ENCODE measurements around the gene GABRD.

GABRD gene

DNA sequence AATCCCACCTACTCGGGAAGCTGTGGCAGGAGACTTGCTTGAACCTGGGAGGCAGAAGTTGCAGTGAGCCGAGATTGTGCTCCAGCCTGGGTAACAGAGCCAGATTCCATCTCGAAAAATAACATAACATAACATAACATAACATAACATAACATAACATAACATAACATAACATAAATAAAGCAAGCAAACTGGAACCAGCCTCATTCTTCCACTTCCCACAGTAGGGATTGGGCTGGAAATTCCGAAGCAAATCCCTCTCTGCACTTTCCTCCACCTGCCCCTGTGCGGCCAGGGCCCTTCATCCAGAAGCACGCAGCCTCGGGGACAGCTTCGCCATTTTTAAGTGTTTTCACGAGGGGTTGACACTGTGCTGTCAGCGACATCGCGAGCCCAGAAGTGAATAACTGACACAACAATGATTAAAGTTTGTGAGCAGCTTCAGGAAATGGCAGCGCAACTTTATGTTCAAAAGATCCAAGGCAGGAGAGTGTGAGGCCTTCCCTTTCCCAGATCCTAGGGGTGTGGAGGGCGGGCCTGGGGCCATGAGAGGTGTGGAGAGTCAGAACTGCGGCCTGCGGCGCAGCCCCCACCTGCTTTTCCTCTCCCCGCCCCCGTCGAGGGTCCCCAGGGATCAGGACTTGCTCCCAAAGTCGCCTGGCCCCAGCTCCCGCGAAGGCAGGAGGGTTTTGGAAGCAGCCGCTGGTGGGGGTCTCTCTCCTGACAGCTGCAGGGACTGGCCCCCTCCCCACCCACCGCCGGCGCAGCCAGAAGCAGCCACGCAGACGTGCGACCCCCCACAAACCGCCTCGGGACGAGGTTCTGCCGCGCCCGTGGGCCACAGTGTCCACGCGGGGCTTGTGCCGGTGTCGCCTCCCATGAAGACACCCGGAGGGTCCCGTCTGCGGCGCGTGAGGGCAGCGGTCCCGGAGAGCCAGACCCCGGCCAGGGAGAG lies 651 bp upstream of the GABRD start:
- no peak for DNase-seq (ENCODE audit: low read depth)

DNA sequence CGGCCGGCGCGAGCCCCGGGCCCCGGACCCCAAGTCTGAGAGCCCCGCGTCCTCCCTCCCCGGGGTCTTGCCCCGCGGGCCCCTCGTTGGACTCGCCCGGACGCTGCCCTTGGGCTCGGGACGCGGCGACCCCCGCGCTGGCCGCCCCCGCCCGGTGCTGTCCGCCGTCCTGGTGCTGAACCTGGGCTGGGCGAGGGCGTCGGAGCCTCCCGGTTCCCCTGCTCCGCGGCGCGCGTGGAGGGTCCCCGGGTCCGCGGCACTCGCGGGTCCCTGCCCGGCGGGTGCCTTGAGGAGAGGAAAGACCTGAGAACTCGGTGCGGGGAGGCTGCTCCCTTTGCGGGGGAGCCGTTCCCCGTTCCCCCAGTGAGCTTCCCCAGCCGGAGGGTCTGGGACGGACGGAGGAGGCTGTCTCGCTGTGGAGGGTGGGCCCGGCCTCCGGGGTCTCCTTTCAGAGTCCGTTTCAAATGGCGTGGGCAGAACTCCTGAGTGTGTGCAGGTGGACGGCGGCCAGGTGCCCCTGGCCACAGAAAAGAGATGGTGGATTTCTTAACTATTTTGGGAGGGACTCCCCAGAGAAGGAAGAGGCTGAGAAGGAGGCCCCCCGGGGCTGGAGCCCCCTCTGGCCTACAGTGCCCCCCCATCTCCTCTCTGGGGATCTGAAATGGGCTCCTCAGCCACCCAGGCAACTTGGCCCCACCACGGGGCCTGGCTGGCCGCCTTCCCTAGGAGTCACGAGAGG lies 595 bp downstream of the GABRD start:
- DNase-seq (ENCODE audit: low read depth) = no peak

DNA sequence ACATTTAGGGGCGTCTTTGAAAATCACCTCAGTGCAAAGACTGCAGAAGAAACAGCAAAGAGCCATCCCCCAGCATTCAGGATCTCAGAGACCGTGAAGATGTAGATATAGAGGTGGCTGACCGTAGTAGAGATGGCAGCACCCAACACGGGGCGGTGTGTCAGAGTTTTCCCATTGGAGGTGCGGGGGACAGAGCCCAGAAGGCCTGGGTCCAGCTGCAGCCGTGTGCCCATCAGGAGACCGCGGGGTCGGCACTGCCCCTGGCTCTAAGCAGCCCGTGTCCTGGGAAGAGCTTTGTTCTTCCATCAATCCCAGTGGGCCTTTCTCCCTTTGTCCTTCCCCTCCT lies 1.1 kb downstream of the GABRD start:
- DNase-seq (ENCODE audit: low read depth) = no peak

DNA sequence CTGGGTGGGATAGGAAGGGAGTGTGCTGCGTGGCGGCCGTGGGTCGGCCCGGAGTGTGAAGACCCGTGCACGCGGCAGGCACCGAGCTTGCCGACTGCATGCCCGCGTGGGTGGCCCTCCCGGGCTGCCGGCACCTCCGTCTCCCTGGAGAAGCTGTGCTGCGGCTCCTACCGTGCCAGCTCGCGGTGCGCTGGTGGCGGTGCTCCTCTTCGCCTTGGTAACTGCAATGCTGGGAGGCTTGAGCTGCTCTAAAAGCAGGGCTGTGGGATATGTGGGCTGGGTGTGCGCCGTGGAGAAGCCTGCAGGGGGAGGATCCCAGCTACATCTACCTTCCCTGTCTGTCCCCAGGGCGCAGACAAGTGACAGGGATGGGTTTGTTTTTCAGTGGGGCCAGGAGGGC lies 2.4 kb downstream of the GABRD start:
- no peak for DNase-seq (ENCODE audit: low read depth)

DNA sequence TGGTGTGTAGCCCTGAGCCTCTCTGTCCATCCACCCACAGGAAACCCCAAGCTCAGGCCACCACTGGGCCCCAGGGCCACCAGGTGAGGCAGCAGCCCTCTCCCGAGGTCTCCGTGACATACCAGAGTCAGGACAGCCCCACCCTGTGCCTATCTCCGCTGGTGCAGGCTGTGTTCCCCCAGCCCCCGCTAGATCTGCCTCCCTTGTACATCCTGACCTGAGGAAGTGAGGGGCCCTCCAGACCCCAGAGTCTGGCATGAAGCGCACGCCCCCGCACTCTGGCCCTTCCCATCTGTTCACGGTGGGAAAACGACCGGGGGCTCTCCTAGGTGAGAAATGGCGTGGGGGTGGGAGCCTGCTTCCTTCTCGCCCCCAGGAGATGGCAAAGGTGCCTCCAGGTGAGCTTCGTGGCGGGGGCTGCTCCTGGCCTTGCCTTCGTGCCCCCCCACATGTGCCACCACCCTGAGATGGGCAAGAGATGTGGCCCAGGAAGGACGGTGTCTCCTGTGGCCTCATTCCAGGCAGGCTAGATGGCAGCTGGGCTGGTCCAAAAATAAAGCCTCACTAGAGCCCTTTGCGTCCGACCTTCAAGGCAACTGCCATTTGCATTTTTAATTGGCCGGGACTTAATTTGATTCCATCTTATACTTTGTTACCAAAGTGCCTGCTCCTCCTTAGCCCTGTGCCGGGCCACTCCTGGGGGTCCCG lies 3.1 kb downstream of the GABRD start:
- no peak for DNase-seq (ENCODE audit: low read depth)

DNA sequence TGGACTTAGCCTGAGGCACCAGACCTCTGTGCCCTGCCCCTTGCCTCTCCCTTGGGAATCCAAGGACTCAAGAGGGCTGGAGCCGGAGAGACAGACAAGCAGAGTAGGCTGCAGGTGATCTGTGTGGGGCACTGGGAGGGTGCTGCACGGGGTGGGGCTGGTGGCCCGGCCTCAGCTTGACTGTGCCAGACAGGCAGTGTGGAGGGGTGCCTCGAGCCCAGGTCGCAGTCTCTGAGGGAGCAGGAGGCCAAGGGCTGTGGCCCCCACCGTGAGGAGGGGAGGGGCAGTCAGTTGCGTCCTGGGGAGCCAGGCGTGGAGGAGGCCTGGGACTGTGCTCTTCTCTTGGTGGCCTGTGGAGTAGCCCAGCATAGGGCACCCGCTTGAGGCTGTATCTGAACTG lies 4.0 kb downstream of the GABRD start:
- no peak for DNase-seq (ENCODE audit: low read depth)

DNA sequence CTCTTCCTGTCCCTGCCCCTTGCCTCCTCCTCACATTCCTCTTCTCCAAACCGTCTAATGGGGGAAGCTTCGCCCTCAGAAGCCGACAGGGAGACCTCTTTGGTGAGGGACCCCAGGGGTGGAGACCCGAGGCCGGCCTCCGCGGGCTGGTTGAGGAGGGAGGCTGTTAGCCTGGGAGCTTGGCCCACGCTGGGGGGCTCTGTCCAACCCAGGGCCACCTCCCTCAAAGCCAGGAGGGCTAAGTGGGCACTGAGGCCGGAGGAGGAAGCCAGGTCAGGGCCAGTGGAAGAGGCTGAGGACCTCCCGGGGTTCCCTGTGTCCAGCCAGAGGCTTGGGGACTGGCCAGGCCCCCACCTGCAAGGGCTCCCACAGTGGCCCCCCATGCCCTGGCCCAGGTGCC lies 5.3 kb downstream of the GABRD start:
- DNase-seq (ENCODE audit: low read depth) = no peak

DNA sequence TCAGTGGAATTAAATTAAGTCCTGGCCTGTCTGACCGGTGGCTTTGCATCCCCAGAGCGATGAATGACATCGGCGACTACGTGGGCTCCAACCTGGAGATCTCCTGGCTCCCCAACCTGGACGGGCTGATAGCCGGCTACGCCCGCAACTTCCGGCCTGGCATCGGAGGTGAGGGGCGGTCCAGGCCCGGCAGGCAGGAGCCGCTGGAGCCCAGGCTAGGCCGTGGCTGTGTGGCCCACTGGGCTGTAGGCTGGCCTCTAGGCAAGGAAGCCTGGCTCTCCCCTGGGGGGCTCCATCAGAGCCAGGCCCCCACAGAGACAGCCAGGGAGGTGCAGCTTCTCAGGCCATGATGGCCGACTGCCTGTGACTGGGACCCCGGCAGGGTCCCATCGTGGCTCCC lies 5.7 kb downstream of the GABRD start:
- no peak for DNase-seq (ENCODE audit: low read depth)

DNA sequence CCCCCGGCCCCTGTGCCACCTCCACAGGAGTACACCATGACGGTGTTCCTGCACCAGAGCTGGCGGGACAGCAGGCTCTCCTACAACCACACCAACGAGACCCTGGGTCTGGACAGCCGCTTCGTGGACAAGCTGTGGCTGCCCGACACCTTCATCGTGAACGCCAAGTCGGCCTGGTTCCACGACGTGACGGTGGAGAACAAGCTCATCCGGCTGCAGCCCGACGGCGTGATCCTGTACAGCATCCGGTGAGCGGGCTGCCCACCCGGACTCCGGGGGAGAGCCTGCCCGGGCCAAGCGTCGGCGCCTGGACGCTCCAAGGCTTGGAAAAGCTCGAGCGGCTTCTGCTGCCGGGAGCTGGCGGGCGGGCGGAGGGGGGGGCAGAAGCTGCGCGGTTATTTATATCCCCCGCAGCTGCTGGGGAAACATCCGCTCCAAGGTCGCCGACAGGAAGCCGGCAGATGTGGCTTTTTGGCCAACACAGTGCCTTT lies 6.4 kb downstream of the GABRD start:
- no peak for DNase-seq (ENCODE audit: low read depth)

DNA sequence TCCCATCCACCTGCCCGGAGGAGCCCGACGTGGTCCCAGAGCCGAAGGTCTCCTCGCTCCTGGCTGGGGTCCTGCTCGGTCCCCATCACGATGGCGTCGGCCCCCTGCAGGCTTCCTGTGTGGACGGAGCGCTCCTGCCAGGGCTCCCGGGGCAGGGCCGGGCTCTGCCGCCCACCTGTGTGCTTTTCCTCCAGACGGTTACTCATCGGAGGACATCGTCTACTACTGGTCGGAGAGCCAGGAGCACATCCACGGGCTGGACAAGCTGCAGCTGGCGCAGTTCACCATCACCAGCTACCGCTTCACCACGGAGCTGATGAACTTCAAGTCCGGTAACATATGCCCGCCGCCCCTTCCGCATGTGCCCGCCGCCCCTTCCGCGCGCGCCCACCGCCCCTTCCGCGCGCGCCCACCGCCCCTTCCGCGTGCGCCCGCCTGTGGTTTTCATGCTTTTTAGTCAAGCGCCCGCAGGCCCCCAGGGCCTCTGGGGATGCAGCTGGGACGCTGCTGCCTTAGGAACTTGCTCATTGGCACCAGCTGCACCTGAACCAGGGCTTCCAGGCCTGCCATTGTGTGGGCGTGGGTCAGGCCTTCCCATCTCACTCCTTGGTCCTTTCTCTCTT lies 8.9 kb downstream of the GABRD start:
- DNase-seq (ENCODE audit: low read depth) = no peak

DNA sequence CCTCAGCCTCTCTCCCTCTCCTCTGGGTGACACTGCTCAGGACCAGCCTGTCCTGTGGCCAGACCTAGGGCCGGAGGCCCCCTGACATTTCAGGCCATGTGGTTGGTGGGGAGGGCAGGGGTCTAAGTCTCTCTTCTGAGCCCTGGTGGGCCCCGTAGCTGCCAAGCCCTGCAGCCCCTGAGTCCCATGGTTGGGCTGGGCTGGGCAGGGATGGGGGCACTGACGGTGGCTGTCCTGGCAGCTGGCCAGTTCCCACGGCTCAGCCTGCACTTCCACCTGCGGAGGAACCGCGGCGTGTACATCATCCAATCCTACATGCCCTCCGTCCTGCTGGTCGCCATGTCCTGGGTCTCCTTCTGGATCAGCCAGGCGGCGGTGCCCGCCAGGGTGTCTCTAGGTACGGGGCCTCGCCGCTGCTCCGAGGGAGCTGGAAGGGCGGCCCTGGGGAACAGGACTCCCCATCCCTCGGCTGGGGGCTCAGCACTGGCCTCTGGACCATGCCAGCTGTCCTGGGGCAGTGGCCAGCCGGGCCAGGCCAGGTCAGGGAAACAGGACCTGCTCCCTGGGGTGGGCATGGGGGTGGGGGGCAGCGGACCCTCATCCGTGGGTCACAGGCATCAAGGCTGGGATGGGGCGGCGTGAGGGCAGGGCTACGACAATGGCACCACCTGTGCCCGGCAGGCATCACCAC lies 9.9 kb downstream of the GABRD start:
- no peak for DNase-seq (ENCODE audit: low read depth)

DNA sequence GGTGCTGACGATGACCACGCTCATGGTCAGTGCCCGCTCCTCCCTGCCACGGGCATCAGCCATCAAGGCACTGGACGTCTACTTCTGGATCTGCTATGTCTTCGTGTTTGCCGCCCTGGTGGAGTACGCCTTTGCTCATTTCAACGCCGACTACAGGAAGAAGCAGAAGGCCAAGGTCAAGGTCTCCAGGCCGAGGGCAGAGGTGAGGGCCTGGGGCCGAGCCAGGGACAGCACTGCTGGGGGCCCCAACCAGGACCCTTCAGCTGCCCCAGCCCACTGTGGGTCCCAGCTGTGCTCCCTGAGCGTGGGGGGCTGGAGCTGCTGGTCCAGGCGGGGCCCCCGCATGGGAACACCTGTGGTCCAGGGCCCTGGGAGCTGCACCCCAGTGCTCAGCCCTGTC lies 10.4 kb downstream of the GABRD start:
- DNase-seq (ENCODE audit: low read depth) = no peak

DNA sequence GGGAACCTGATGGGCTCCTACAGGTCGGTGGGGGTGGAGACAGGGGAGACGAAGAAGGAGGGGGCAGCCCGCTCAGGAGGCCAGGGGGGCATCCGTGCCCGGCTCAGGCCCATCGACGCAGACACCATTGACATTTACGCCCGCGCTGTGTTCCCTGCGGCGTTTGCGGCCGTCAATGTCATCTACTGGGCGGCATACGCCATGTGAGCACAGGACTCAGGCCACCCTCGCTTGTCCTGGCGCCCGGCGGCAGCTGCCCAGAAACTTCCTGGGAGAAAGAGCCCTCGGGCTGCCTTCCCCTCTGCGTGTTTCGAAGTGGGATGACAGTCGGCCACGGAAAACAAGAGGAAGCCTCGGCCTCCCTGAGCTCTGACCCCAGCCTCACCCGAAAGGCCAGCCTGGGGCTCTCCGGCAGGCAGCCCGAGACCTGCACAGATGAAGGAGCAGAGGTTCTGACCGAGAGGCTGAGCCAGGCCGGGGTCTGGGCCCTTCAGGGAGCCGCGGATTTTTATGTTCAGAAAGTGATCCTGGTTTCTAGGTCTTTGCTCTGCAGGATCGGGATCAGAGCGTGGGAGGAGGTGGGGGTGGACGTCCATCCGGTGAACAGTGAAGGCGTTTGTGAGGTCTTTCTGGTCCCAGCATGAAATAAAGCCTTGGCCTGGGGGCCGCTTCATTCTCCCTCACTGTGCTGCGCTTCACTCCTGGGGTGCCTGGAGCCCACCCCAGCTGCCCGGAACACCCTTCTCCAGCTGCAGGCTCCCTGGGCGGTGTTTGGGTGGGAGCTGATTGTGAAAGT lies 11.1 kb downstream of the GABRD start:
- DNase-seq (ENCODE audit: low read depth) = no peak

DNA sequence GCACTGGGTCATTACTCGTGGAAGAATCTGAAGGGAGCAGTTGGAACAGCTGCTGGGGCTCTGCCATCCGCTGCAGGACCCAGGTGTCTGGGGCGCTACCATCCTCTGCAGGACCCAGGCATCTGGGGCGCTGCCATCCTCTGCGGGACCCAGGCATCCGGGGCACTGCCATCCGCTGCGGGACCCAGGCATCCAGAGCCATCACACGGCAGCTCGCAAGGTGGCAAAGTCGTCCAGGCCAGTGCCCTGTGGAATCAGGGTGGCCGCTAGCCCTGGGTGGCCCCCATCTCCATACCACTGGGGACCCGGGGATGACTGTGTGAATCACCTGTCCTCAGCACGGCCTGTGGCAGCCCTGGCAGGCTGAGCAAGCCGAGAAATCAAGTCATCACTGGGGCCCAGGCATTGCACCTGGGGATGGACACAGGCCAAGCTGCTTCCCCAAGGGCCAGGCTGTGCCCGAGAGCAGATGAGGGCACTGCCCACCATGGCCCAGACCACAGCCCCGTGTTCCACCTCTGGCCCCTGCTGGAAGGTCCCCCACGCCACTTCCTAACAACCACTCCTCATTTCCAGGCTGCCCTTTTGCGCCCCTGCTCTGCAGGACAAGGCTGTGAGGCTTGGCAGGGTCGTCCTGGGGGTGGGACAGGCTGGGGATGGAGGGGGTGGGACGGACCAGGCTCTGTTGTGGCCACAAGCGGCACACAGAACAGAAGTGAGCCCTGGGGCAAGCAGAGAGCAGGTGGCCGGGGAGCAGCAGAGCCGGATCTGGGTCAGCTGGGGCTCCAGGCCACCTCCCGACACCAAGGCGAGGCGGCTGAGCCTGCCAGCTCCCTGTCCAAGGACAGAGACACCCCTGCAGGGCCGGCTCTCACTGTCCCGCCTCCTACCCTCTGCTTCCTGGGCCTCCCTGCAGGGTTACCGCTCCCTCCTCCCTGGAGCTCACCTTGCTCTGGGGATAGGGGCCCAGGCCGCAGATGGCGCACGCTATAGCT lies 12.7 kb downstream of the GABRD start:
- DNase-seq (ENCODE audit: low read depth) = no peak

DNA sequence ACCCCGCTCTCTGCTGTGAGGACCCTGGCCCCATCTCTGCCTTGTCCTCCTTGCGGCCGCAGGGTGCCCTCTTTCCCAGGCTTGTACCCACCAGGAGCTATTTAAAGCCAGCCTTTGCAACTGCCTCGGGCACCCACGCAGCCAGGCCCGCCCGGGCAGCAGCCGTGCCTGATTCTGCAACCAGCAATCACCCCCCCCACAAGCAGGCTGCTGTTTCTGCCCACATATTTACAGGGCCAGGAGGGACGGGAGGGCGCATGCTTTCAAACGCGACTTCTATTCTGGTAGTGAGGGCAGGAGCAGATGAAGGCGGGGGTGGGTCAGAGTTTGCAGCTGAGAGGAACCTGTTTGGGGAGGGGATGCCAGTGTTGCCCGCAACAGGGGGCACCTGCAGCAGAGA lies 13.6 kb downstream of the GABRD start:
- DNase-seq (ENCODE audit: low read depth) = no peak

DNA sequence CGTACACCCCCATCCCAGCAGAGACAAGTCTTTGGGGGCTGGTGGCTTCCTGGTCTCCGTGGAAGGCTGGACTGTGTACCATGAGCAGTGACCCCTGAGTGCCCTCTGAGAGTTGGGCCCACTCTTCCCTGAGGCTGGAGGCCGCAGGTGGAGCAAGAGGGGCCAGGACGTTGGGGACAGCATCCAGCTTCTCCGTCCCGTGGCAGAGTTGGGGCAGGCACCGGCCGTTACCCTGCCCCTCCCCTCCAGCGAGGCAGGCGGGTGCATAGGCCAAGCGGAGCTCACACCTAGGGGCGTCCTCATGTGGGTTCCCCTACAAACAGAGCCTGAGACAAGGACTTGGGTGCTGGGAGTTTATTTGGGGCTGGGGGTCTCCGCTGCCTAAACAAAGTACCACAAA lies 14.0 kb downstream of the GABRD start:
- DNase-seq (ENCODE audit: low read depth) = no peak

DNA sequence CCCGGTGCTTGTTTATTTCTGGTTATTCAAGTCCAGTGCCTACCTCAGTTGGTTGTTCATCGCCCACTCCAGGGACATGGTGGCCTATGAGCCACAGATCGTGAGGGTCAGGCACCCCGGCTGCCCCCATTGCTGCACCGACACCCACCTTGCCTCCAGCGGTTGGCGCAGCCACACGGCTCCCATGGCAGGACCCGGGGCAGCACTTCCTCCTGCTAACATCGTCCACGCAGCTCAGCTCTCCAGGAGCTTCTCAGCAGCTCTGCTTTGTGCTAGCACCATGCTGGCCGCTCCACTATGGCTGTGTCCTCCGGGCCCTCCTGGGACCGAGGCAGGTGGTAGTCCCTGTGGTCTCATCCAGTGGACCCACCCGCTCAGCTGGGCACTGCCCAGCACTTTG lies 17.1 kb downstream of the GABRD start:
- no peak for DNase-seq (ENCODE audit: low read depth)

DNA sequence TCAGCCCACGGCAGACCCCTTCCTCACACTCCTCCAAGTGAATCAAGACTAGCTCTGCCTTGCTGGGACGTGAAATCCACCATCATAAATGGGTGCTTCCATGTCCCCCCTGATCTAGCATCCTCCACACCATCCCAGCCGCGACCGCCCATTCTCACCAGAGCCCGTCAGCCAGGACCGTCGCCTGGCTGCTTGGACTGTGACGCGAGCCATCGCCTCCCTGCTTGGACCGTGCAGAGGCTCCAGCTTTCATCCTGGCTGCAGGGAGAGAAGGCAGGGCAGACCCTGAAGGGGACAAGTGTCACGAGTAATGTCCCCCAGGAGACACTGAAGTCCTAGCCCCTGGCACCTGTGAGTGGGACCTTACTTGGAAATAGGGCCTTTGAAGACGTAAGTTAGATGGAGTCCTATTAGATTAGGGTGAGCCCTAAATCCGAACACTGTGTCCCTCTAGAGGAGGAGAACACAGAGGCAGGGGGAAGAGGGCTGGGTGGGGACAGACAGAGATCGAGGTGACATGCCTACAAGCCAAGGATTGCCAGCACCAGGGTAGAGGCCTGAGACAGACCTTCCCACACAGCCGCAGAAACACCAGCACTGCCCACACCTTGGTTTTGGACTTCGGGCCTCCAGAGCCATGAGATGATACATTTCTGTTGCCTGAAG lies 18.3 kb downstream of the GABRD start:
- no peak for DNase-seq (ENCODE audit: low read depth)

DNA sequence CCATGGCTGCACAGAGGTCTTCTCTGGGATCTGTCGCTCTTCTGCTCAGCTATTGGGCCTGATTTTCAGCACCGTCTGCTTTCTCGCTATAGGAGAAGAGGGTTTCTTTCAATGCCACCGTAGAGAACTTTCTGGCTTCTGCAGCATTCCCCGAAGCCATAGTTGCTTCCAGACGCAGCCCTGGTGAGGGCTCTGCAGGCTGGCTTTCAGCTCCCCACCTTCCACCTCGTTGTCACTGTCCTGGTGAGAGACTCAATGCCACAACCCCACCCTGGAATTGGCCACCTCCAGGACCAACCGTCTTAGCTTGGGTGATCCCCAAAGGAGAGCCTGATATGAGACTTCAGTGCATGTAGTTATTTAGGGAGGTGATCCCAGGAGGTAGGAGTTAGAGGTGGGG lies 19.1 kb downstream of the GABRD start:
- no peak for DNase-seq (ENCODE audit: low read depth)
